Measurements from ENCODE around the gene SCAI.
A peak's percentile ranks its signal among the peaks of the same experiment; 100 is the strongest.

The SCAI gene

GRCh38 chr9:124934290-124934689 is 209.0 kb downstream of the SCAI start:
- Histone ChIP-seq H3K4me2 (ENCODE audit: low read depth, low read length, poor library complexity, severe bottlenecking) (peak overlapping the region; percentile 51), H3K36me3 (ENCODE audit: insufficient read depth, low read length) (peaks cover 5% of the 10 kb centered on the region; the same call in 1 of the 2 replicates), H4K20me1 (ENCODE audit: insufficient read depth, low read length, poor library complexity, severe bottlenecking) (no peaks in the 10 kb centered on the region), H3K27me3 (ENCODE audit: insufficient read depth, low read length, poor library complexity, severe bottlenecking) (no peaks in the 10 kb centered on the region), H3K4me3 (ENCODE audit: low read length, poor library complexity, severe bottlenecking) (no peak overlapping the region), H3K9me3 (ENCODE audit: insufficient read depth, low read depth, low read length) (no peaks in the 10 kb centered on the region), H3F3A (ENCODE audit: low read depth) (no peaks in the 10 kb centered on the region), H3K9me2 (replicated peaks; ENCODE audit: low read depth, low read length) (no peaks in the 10 kb centered on the region), H3K9ac (ENCODE audit: low read depth, low read length, poor library complexity, severe bottlenecking) (peak overlapping the region; percentile 28), H3K4me1 (ENCODE audit: insufficient read depth, low read length, poor library complexity, severe bottlenecking) (peaks cover 26% of the 10 kb centered on the region), H2AFZ (ENCODE audit: low read length) (no peak overlapping the region), H3K79me2 (ENCODE audit: insufficient read depth, low read length) (peaks cover 10% of the 10 kb centered on the region; the same call in 1 of the 2 replicates)
- TF ChIP-seq EZH2phosphoT487 (IDR thresholded peaks at IDR 0.05; ENCODE audit: borderline replicate concordance), result no peak
- no peak for TF ChIP-seq CTCF (conservative IDR thresholded peaks at IDR 0.05; ENCODE audit: low read length)

DNA sequence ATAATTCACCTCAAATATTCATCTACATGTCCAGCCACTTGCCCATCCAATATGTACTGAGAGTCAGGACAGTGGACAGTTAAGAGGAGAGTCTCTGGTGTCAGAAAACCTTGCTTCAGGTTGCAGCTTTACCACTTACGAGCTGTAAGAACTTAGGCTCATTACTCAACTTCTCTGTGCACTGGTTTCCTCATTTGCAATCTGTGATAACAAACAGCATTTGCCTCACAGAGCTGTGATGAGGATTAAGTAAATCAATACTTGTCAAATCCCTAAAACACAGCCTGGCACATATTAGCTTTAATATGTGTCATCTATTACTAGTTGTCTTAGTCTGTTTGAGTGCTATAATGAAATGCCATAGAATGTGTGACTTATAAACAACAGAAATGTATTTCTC is 211.0 kb downstream of the SCAI start:
- Histone ChIP-seq H3F3A (ENCODE audit: low read depth) (no peaks in the 10 kb centered on the region), H4K20me1 (ENCODE audit: insufficient read depth, low read length, poor library complexity, severe bottlenecking) (no peaks in the 10 kb centered on the region), H3K4me3 (ENCODE audit: low read length, poor library complexity, severe bottlenecking) (no peak overlapping the region), H3K4me1 (ENCODE audit: insufficient read depth, low read length, poor library complexity, severe bottlenecking) (peaks cover 18% of the 10 kb centered on the region), H3K9ac (ENCODE audit: low read depth, low read length, poor library complexity, severe bottlenecking) (no peak overlapping the region), H2AFZ (ENCODE audit: low read length) (no peak overlapping the region), H3K9me2 (replicated peaks; ENCODE audit: low read depth, low read length) (no peaks in the 10 kb centered on the region), H3K36me3 (ENCODE audit: insufficient read depth, low read length) (peaks cover 12% of the 10 kb centered on the region; the same call in 1 of the 2 replicates), H3K27me3 (ENCODE audit: insufficient read depth, low read length, poor library complexity, severe bottlenecking) (no peaks in the 10 kb centered on the region), H3K79me2 (ENCODE audit: insufficient read depth, low read length) (peaks cover 6% of the 10 kb centered on the region; the same call in 1 of the 2 replicates), H3K9me3 (ENCODE audit: insufficient read depth, low read depth, low read length) (no peaks in the 10 kb centered on the region), H3K4me2 (ENCODE audit: low read depth, low read length, poor library complexity, severe bottlenecking) (no peak overlapping the region)
- TF ChIP-seq EZH2phosphoT487 (IDR thresholded peaks at IDR 0.05; ENCODE audit: borderline replicate concordance), result no peak
- no peak for TF ChIP-seq CTCF (conservative IDR thresholded peaks at IDR 0.05; ENCODE audit: low read length)

DNA sequence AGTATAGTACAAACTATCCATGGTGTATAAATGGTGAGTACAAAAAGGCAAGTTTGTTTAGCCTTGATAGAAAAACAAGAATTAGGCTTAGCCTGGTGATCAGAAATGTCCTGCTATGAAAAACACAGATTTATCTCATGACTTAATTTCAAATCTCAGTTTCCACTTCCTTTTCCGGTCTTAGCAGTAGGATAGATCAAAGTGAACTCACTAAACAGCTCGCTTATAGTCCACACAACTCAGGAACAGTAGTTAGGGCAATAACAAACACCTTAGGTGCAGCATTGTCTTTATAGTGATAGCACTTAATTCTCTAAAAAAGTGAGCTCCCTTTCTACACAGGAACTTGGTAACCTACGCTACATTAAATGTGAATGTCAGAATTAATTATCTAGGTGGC is 213.9 kb downstream of the SCAI start:
- Histone ChIP-seq H3K4me3 (ENCODE audit: low read length, poor library complexity, severe bottlenecking) (no peak overlapping the region), H3F3A (ENCODE audit: low read depth) (no peaks in the 10 kb centered on the region), H3K79me2 (ENCODE audit: insufficient read depth, low read length) (no peaks in the 10 kb centered on the region), H3K4me2 (ENCODE audit: low read depth, low read length, poor library complexity, severe bottlenecking) (no peak overlapping the region), H3K36me3 (ENCODE audit: insufficient read depth, low read length) (peaks cover 12% of the 10 kb centered on the region; the same call in 1 of the 2 replicates), H4K20me1 (ENCODE audit: insufficient read depth, low read length, poor library complexity, severe bottlenecking) (no peaks in the 10 kb centered on the region), H3K4me1 (ENCODE audit: insufficient read depth, low read length, poor library complexity, severe bottlenecking) (peaks cover 7% of the 10 kb centered on the region), H3K27me3 (ENCODE audit: insufficient read depth, low read length, poor library complexity, severe bottlenecking) (no peaks in the 10 kb centered on the region), H3K9ac (ENCODE audit: low read depth, low read length, poor library complexity, severe bottlenecking) (no peak overlapping the region), H3K9me3 (ENCODE audit: insufficient read depth, low read depth, low read length) (no peaks in the 10 kb centered on the region), H2AFZ (ENCODE audit: low read length) (no peak overlapping the region), H3K9me2 (replicated peaks; ENCODE audit: low read depth, low read length) (no peaks in the 10 kb centered on the region)
- no peak for TF ChIP-seq EZH2phosphoT487 (IDR thresholded peaks at IDR 0.05; ENCODE audit: borderline replicate concordance)
- TF ChIP-seq CTCF (conservative IDR thresholded peaks at IDR 0.05; ENCODE audit: low read length), result no peak

Data from Loucy (cell line).